Smooth muscle cell (in vitro differentiated cells): ENCODE data around the gene PLA2R1. TPM values are rescaled to one million over a fixed set of nuclear protein-coding genes. Genes with fewer than 3 reads are reported as not detected.

Experiments used
- DNase-seq: peaks from one replicate; lab custom pipeline; 2025; ENCODE audit not compliant: unreplicated experiment; lab: John Stamatoyannopoulos, UW
- H2AFZ ChIP-seq: fragments of 200-600 bp; sonication (generic); 2 replicates; pipeline ENCODE4 v1.6.0; 2016; ENCODE audit warnings: antibody characterized with exemption, low read depth, mild to moderate bottlenecking
- H3F3A ChIP-seq: fragments of 200-600 bp; sonication (generic); 2 replicates; pipeline ENCODE4 v1.6.0; 2017; ENCODE audit warnings: antibody characterized with exemption, low read depth
- H3K27ac ChIP-seq: fragments of 200-600 bp; sonication (generic); 2 replicates; pipeline ENCODE4 v1.5.1; 2016; ENCODE audit warnings: low read depth, mild to moderate bottlenecking
- H3K27me3 ChIP-seq: fragments of 200-600 bp; sonication (generic); 2 replicates; pipeline ENCODE4 v1.6.1; 2016; ENCODE audit warnings: low read depth, mild to moderate bottlenecking
- H3K36me3 ChIP-seq: fragments of 200-600 bp; sonication (generic); 2 replicates; pipeline ENCODE4 v1.5.1; 2016; ENCODE audit warnings: low read depth
- H3K4me1 ChIP-seq: fragments of 200-600 bp; sonication (generic); 2 replicates; pipeline ENCODE4 v1.5.1; 2016; ENCODE audit warnings: low read depth
- H3K4me2 ChIP-seq: fragments of 200-600 bp; sonication (generic); 2 replicates; pipeline ENCODE4 v1.6.0; 2016; ENCODE audit warnings: mild to moderate bottlenecking
- H3K4me3 ChIP-seq: fragments of 200-600 bp; sonication (generic); 2 replicates; pipeline ENCODE4 v1.5.1; 2016; ENCODE audit warnings: mild to moderate bottlenecking
- H3K79me2 ChIP-seq: fragments of 200-600 bp; sonication (generic); 2 replicates; pipeline ENCODE4 v1.6.0; 2016; ENCODE audit warnings: low read depth, mild to moderate bottlenecking
- H3K9ac ChIP-seq: fragments of 200-600 bp; sonication (generic); 2 replicates; pipeline ENCODE4 v1.6.0; 2016; ENCODE audit warnings: low read depth
- H3K9me3 ChIP-seq: fragments of 200-600 bp; sonication (generic); replicated peaks from 2 replicates; pipeline ENCODE4 v1.5.1; 2016; ENCODE audit warnings: low read depth
- H4K20me1 ChIP-seq: fragments of 200-600 bp; sonication (generic); 2 replicates; pipeline ENCODE4 v1.6.0; 2016; ENCODE audit warnings: low read depth
- WGBS: methylation state at CpG from one replicate; pipeline ENCODE4 v1.1.7; 2016; ENCODE audit warnings: low lambda C conversion rate; 5-methylcytosine and 5-hydroxymethylcytosine counted together
- polyA plus RNA-seq: library from polyadenylated mRNA; unstranded; fragments of >200 nt; fragmentation: Nextera tagmentation; extraction: Ambion mirVana; gene quantifications from 2 replicates; pipeline ENCODE4 v1.2.1, GENCODE V29; 2016
- total RNA-seq: library from RNA; depleted of rRNA; stranded (reverse); fragments of >200 nt; gene quantifications from 2 replicates; pipeline ENCODE4 v1.2.3, GENCODE V29; 2014
- TF ChIP-seq, protein P1 (sequence below): fragments of 200-600 bp; sonication (generic); IDR thresholded peaks from 2 replicates; pipeline ENCODE4 v1.5.1; 2017; ENCODE audit warnings: borderline replicate concordance, mild to moderate bottlenecking, antibody characterized with exemption; ENCODE audit not compliant: insufficient read depth, poor library complexity, severe bottlenecking

Gene PLA2R1
- total and polyA plus RNA-seq, 2 experiments from 2014 or later, result 4.8 to 7.3 TPM

DNA sequence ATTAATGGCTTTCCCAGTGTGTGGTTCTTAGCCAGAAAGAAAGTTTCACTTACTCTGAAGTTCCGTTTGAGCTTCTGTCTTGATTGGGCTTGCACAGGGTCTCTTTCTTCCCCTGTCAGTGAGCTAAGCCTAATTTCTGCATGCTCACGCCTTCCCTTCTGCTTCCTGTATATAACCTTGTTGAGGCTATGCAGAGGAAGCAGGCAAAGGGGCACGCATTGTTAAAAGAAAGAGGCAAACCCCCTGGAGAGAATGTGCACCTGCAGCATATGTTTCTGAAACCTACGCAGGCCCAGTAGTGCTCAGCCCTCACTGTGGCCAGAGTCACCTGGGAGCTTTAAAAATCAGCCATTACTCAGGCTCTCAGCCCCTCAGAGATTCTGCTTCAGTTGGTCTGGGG, 14.5 kb upstream of the PLA2R1 start:
- TF ChIP-seq, protein P1, sequence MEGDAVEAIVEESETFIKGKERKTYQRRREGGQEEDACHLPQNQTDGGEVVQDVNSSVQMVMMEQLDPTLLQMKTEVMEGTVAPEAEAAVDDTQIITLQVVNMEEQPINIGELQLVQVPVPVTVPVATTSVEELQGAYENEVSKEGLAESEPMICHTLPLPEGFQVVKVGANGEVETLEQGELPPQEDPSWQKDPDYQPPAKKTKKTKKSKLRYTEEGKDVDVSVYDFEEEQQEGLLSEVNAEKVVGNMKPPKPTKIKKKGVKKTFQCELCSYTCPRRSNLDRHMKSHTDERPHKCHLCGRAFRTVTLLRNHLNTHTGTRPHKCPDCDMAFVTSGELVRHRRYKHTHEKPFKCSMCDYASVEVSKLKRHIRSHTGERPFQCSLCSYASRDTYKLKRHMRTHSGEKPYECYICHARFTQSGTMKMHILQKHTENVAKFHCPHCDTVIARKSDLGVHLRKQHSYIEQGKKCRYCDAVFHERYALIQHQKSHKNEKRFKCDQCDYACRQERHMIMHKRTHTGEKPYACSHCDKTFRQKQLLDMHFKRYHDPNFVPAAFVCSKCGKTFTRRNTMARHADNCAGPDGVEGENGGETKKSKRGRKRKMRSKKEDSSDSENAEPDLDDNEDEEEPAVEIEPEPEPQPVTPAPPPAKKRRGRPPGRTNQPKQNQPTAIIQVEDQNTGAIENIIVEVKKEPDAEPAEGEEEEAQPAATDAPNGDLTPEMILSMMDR, result no peak
- Histone ChIP-seq H3K4me1 (no peaks in the 10 kb centered on the region), H3K27me3 (no peaks in the 10 kb centered on the region), H4K20me1 (no peaks in the 10 kb centered on the region), H3K4me2 (no peak overlapping the region), H2AFZ (no peak overlapping the region), H3F3A (no peaks in the 10 kb centered on the region), H3K9me3 (peaks cover 6% of the 10 kb centered on the region), H3K9ac (no peak overlapping the region), H3K36me3 (no peaks in the 10 kb centered on the region), H3K4me3 (no peak overlapping the region), H3K27ac (no peak overlapping the region), H3K79me2 (no peaks in the 10 kb centered on the region)
- no peak for DNase-seq
- 90% methylated on average over 4 of the region's 4 CpGs for WGBS

DNA sequence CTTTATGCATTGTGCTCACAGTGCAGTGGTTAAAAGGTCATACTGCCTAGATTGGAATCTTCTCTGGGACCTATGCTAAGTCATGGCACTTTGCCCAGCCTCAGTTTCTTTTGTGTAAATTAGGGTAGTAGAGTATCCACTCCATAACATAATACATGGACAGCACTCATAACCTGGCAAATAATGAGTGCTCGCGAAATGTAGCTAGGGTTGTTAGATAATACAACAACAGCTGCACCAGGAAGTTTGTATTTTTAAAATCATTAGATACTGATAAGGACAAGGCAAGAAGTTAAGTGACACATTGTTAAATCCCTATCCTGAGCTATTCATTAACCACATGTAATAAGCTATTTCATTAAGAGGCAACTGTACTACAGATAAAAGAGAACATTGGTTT, 13.8 kb upstream of the PLA2R1 start:
- Histone ChIP-seq H3K27me3 (no peaks in the 10 kb centered on the region), H4K20me1 (no peaks in the 10 kb centered on the region), H3K4me3 (no peak overlapping the region), H3F3A (no peaks in the 10 kb centered on the region), H3K9ac (no peak overlapping the region), H3K9me3 (peaks cover 6% of the 10 kb centered on the region), H3K36me3 (no peaks in the 10 kb centered on the region), H2AFZ (no peak overlapping the region), H3K4me2 (no peak overlapping the region), H3K27ac (no peak overlapping the region), H3K4me1 (no peaks in the 10 kb centered on the region), H3K79me2 (no peaks in the 10 kb centered on the region)
- DNase-seq, result no peak
- TF ChIP-seq, protein P1, result no peak
- WGBS, result 100% methylated on average over 2 of the region's 2 CpGs

DNA sequence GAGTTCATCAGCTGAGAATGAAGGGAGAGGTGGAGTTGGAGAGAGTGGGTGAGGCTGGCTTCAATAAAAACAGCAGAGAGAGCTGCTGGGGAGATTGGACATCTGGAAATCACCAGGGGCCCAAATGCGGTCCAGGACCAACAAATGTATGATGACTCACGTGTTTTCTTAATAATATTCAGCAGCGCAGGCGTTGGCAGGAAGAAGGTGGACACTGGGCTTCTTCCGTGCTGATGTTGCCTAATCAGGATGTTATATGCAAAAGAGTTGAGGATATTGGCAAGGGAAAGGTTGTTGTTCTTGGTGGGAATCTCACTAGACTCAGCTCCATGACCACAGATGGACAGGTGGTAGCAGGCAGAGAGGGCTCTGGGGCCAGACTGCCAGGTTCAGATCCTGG, 12.8 kb upstream of the PLA2R1 start:
- H3K4me2 ChIP-seq, result no peak overlapping the region
- H3K4me3 ChIP-seq, result no peak overlapping the region
- TF ChIP-seq, protein P1, result no peak
- no peaks in the 10 kb centered on the region for H3K27me3 ChIP-seq
- WGBS, result 90% methylated on average over 5 of the region's 5 CpGs
- no peak for DNase-seq
- no peaks in the 10 kb centered on the region for H3K36me3 ChIP-seq
- no peak overlapping the region for H3K9ac ChIP-seq
- H3K27ac ChIP-seq, result no peak overlapping the region
- H2AFZ ChIP-seq, result no peak overlapping the region
- no peaks in the 10 kb centered on the region for H3K4me1 ChIP-seq
- H3F3A ChIP-seq, result no peaks in the 10 kb centered on the region
- no peaks in the 10 kb centered on the region for H3K79me2 ChIP-seq
- H3K9me3 ChIP-seq, result peaks cover 8% of the 10 kb centered on the region
- H4K20me1 ChIP-seq, result no peaks in the 10 kb centered on the region

DNA sequence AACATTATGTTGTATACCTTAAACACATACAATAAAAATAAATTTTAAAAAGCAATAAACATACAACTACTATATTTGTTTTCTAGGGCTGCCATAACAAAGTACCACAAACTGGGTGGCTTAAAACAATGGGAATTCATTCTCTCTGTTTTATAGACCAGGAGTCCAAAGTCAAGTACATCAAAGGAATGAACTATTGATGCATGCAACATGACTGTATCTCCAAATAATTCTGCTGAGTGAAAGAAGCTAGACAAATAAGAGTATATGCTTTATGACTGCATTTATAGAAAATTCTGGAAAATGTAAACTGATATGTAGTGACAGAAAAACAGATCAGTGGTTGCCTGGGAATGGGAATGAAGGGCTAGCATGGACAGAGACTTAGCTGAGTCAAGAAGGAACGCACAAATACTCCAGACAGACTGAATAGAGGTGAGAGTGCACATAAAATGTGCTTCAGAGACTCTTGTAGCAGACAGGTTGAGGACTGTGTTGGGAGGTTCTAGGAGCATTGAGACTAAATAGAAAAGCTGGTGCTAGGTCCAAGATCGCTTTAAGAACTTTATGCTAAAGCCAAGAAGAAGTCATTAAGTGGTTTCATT, 11.0 kb upstream of the PLA2R1 start:
- Histone ChIP-seq H3K9me3 (peaks cover 10% of the 10 kb centered on the region), H3K27me3 (no peaks in the 10 kb centered on the region), H3K4me1 (no peaks in the 10 kb centered on the region), H3K9ac (no peak overlapping the region), H3K4me2 (no peak overlapping the region), H3F3A (no peaks in the 10 kb centered on the region), H3K27ac (no peak overlapping the region), H3K36me3 (no peaks in the 10 kb centered on the region), H2AFZ (no peak overlapping the region), H3K4me3 (no peak overlapping the region), H4K20me1 (no peaks in the 10 kb centered on the region), H3K79me2 (no peaks in the 10 kb centered on the region)
- no peak for DNase-seq
- TF ChIP-seq, protein P1, result no peak
- WGBS, result 67% methylated on average over 2 of the region's 2 CpGs
